NB4 (cell line): ENCODE results near the gene DGKB.

ENCODE experiments used
- DNase-seq: peaks from one replicate; pipeline ENCODE4 v3.0.0; 2010; ENCODE audit warnings: low read depth
- H3K4me3 ChIP-seq: one replicate; pipeline ENCODE4 v1.5.1; 2011; ENCODE audit warnings: mild to moderate bottlenecking, low read depth, low read length, moderate library complexity
- CTCF ChIP-seq: IDR thresholded peaks from one replicate; pipeline ENCODE4 v1.5.1; 2012; ENCODE audit warnings: low read depth, low read length
- MAX ChIP-seq: IDR thresholded peaks from 2 replicates; pipeline ENCODE4 v1.6.1; 2011; ENCODE audit warnings: low read depth, low read length
- MYC ChIP-seq: IDR thresholded peaks from 2 replicates; pipeline ENCODE4 v1.6.1; 2011; ENCODE audit warnings: low read depth, low read length
- POLR2A ChIP-seq: IDR thresholded peaks from 2 replicates; pipeline ENCODE4 v1.6.1; 2011; ENCODE audit warnings: mild to moderate bottlenecking; ENCODE audit not compliant: insufficient read length; ENCODE audit errors: extremely low read depth

Gene DGKB

GRCh38 chr7:14177876-14178275, 724.7 kb downstream of the DGKB start:
- TF ChIP-seq CTCF (no peak), MYC (no peak), POLR2A (no peak), MAX (no peak)
- no peak for DNase-seq
- no peak overlapping the region for H3K4me3 ChIP-seq

DNA sequence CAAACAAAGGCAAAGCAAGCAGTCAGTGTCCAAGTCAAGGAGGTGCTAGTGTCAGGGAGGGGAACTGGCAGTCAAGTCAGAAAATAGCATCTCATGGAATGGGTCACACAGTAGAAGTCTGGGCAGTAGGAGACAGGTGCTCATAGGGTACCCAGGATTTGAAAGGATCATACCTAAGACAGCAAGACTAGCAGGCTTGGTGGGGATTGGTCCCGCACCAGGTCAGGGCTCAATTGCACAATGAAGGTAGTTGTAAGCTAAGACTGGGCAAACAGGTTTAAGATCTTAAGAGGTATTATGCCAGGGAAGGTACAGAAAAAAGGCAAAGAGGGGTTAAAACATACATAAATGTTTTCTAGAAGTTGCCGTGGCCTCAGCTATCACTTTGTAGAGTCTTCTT, 731.7 kb downstream of the DGKB start:
- no peak for TF ChIP-seq CTCF
- TF ChIP-seq MYC = no peak
- TF ChIP-seq POLR2A = no peak

DNA sequence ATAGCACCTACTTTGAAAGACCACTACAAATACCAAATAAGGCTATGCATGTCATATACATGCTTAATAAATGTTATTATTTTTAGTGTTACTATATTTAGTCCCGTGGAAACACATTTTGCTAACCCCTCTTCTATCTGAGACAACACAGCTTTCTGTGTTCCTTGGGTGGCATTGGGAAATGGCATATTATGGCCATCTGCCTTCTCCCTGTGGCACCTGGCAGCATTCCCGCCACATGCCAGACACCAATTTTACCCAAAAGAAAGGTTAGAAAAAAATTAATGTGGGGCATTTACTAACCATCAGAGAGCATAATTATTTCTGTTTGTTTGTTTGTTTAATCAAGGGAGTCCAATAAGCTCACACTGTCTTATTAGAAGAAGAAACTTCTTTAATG, 744.4 kb downstream of the DGKB start:
- TF ChIP-seq CTCF (no peak), POLR2A (no peak), MYC (no peak), MAX (no peak)
- DNase-seq = no peak
- H3K4me3 ChIP-seq = no peak overlapping the region

More for the DNA sequence above, 731.7 kb downstream of the DGKB start:
- no peak overlapping the region for H3K4me3 ChIP-seq
- no peak for DNase-seq

GRCh38 chr7:14156436-14156835, 746.1 kb downstream of the DGKB start:
- no peak overlapping the region for H3K4me3 ChIP-seq
- DNase-seq = no peak
- TF ChIP-seq MYC = no peak
- no peak for TF ChIP-seq POLR2A
- no peak for TF ChIP-seq CTCF
- no peak for TF ChIP-seq MAX

DNA sequence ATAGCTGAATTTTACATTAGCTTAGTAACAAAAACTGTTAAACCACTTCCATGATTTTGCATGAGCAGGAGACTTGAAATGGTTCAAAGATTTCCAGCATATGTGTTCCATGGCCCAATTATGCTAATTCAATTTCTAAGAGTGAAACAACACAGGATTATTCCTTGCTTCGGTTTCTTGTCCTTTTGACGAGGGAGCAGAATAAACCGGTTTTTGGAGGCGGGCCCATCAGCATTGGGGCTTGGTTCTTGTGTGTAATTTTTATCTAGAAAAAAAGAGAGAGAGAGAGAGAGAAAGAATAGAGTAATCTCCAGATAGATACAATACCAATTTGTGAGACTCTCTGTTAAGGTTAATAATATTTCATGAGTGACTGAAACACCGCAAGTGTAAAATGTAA, 753.6 kb downstream of the DGKB start:
- TF ChIP-seq CTCF = no peak
- TF ChIP-seq MYC = no peak
- TF ChIP-seq POLR2A = no peak
- no peak for TF ChIP-seq MAX
- no peak overlapping the region for H3K4me3 ChIP-seq
- no peak for DNase-seq

DNA sequence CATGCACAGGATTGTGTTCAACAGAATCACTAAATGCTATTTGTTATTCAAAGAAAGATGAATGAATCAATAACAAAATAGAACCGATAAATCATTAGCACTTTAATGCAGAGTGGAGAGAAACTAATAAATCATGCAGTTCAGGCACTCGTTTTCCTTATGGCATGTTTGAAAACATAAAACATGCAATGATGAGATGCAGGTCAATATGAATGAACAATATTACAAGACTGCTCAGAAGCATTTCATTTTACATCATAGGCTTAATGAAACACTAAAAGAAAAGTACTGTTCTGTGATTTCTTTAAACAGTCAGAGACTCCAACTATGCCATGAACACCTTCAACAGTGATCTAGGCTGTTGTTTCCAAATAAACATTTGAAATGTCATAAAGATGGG, 755.0 kb downstream of the DGKB start:
- no peak for TF ChIP-seq MYC
- no peak for TF ChIP-seq MAX
- no peak for TF ChIP-seq POLR2A
- no peak for TF ChIP-seq CTCF
- H3K4me3 ChIP-seq = no peak overlapping the region
- DNase-seq = no peak
